Stomach (tissue), 9 donors: Measurements from ENCODE around the gene ZBTB45. TPM values are rescaled to one million over a fixed set of nuclear protein-coding genes. Genes with fewer than 3 reads are reported as not detected.
"Not testable (repeated sequence)": the region's sequence is repeated elsewhere in the genome, so short reads cannot be mapped to it uniquely, and the experiment has no call there.

Experiments used
- DNase-seq, 2 donors: peaks; one replicate each; pipeline versions ENCODE4 v3.0.0 to v3.0.0-alpha.2; 2013 to 2019
- H3K27ac ChIP-seq, 5 donors: fragments of 200-600 bp in 4 of 5; sonication (generic) in 4 of 5; one replicate each; pipeline ENCODE4 v1.5.1; 2013 to 2019; ENCODE audit warnings: mild to moderate bottlenecking in 1 of 5, moderate library complexity in 1 of 5
- H3K27me3 ChIP-seq, 3 donors: fragments of 200-600 bp; sonication (generic); one replicate each; pipeline ENCODE4 v1.5.1; 2017 to 2019; ENCODE audit warnings: mixed run types in 1 of 3
- H3K36me3 ChIP-seq, 4 donors: fragments of 200-600 bp; sonication (generic); 1 replicate in 3 of 4; 2 replicates in 1 of 4; pipeline ENCODE4 v1.5.1; 2016 to 2019
- H3K4me1 ChIP-seq, 4 donors: fragments of 200-600 bp; sonication (generic); one replicate each; pipeline ENCODE4 v1.5.1; 2016 to 2019
- H3K4me3 ChIP-seq, 4 donors: fragments of 200-600 bp; sonication (generic) in 3 of 4; one replicate each; pipeline ENCODE4 v1.5.1; 2016 to 2019; ENCODE audit warnings: mild to moderate bottlenecking in 1 of 4
- H3K9me3 ChIP-seq, 4 donors: fragments of 200-600 bp; sonication (generic); one replicate each; pipeline ENCODE4 v1.5.1; 2016 to 2019
- CTCF ChIP-seq, 7 experiments: fragments of 450-650 bp in 4 of 7; fragments of 200-600 bp in 3 of 7; sonication (generic) in 3 of 7; IDR thresholded peaks; one replicate each; pipeline ENCODE4 v1.5.1; 2016 to 2019; ENCODE audit warnings: antibody characterized with exemption in 7 of 7, control low read depth in 2 of 7, mild to moderate bottlenecking in 1 of 7
- EP300 ChIP-seq: sonication (generic); formaldehyde crosslinking; IDR thresholded peaks from one replicate; pipeline ENCODE4 v1.6.1; 2017; ENCODE audit warnings: antibody characterized with exemption
- POLR2A ChIP-seq, 4 donors: fragments of 450-650 bp; IDR thresholded peaks; one replicate each; pipeline ENCODE4 v1.6.1; 2016; ENCODE audit warnings: antibody characterized with exemption in 4 of 4, control low read depth in 2 of 4, mild to moderate bottlenecking in 1 of 4, moderate library complexity in 1 of 4
- POLR2AphosphoS5 ChIP-seq, 3 donors: sonication (generic); formaldehyde crosslinking; IDR thresholded peaks; one replicate each; pipeline ENCODE4 v1.6.1; 2016; ENCODE audit warnings: antibody characterized with exemption in 3 of 3
- WGBS, 5 donors: extraction: QIAGEN DNeasy Blood & Tissue Kit in 3 of 5; methylation state at CpG; one replicate each; pipeline versions ENCODE4 v1.1.5 to v1.1.7; 2013 to 2018; 5-methylcytosine and 5-hydroxymethylcytosine counted together
- intact Hi-C: fragments of 100-400 bp; cut with DNase I; formaldehyde crosslinking; loops from one replicate; pipeline ENCODE4 v1.15.1; 2023; ENCODE audit warnings: low total_unique reads
- polyA plus RNA-seq, 3 donors: library from polyadenylated mRNA; stranded (reverse); fragments of 200-250 nt; gene quantifications; one replicate each; pipeline ENCODE4 v1.2.3, GENCODE V29; 2013
- total RNA-seq, 5 donors: library from RNA; depleted of rRNA; stranded (reverse); fragments of >200 nt; gene quantifications; one replicate each; pipeline versions ENCODE4 v1.1.0 to v1.2.3, GENCODE V29; 2014 to 2016
- donor health status: healthy with polysubstance abuse.
- donor health status: Bipolar disorder and iron deficiency.
- donor health status: healthy.

Gene ZBTB45
- total and polyA plus RNA-seq, 8 donors = 2.4 to 49.0 (median 8.2) TPM; not detected in 1

GRCh38 chr19:58492265-58492664 is 27.3 kb downstream of the ZBTB45 start:
- 88 to 94% (median 91%) methylated on average over 14 of the region's 14 CpGs for WGBS, 5 donors
- no peak for DNase-seq
- intact Hi-C loops = no loop called here
- TF ChIP-seq POLR2AphosphoS5 (IDR thresholded peaks at IDR 0.05) (no peak), POLR2A (IDR thresholded peaks at IDR 0.05) (no peak)
- H3K4me1 ChIP-seq = no peaks in the 10 kb centered on the region
- no peak overlapping the region for H3K27ac ChIP-seq
- no peaks in the 10 kb centered on the region for H3K36me3 ChIP-seq
- H3K4me3 ChIP-seq = no peak overlapping the region
- no peaks in the 10 kb centered on the region for H3K9me3 ChIP-seq
- H3K27me3 ChIP-seq = no peaks in the 10 kb centered on the region

GRCh38 chr19:58491393-58491792 is 28.2 kb downstream of the ZBTB45 start:
- DNase-seq = no peak
- H3K4me3 ChIP-seq = no peak overlapping the region
- no peaks in the 10 kb centered on the region for H3K4me1 ChIP-seq
- TF ChIP-seq EP300 (no peak), CTCF (IDR thresholded peaks at IDR 0.05) (no peak), POLR2AphosphoS5 (IDR thresholded peaks at IDR 0.05) (no peak), POLR2A (IDR thresholded peaks at IDR 0.05) (no peak)
- intact Hi-C loops = no loop called here
- H3K27me3 ChIP-seq = no peaks in the 10 kb centered on the region
- WGBS, 5 donors = 72 to 91% (median 88%) methylated on average over 5 of the region's 5 CpGs
- no peaks in the 10 kb centered on the region for H3K9me3 ChIP-seq
- H3K27ac ChIP-seq = no peak overlapping the region
- H3K36me3 ChIP-seq = no peaks in the 10 kb centered on the region

- H3K4me3 ChIP-seq, intact Hi-C loops, H3K27me3 ChIP-seq, H3K27ac ChIP-seq, DNase-seq, H3K4me1 ChIP-seq, H3K9me3 ChIP-seq: not testable (repeated sequence)
- WGBS, 5 donors = 86 to 94% (median 91%) methylated on average over 5 of the region's 5 CpGs
- peaks cover 7 to 30% (median 25%) of the 10 kb centered on the region in 4 donors for H3K36me3 ChIP-seq
Measured at GRCh38 chr19:58484349-58484748, 35.3 kb downstream of the ZBTB45 start.

- Histone ChIP-seq H3K36me3 (peaks cover 7 to 36% (median 31%) of the 10 kb centered on the region in 4 donors), H3K4me3 (no peak overlapping the region), H3K4me1 (peaks cover 0 to 5% (median 0%) of the 10 kb centered on the region in 4 donors), H3K9me3 (no peaks in the 10 kb centered on the region), H3K27ac (no peak overlapping the region), H3K27me3 (no peaks in the 10 kb centered on the region)
- no peak for DNase-seq
- 62 to 88% (median 74%) methylated on average over 2 of the region's 2 CpGs for WGBS, 5 donors
- intact Hi-C loops = no loop called here
- TF ChIP-seq POLR2A (IDR thresholded peaks at IDR 0.05) (no peak), CTCF (IDR thresholded peaks at IDR 0.05) (no peak), EP300 (no peak), POLR2AphosphoS5 (IDR thresholded peaks at IDR 0.05) (no peak)
Measured at GRCh38 chr19:58483776-58484175, 35.8 kb downstream of the ZBTB45 start.

GRCh38 chr19:58482372-58482771 is 37.2 kb downstream of the ZBTB45 start:
- TF ChIP-seq CTCF (IDR thresholded peaks at IDR 0.05) (no peak), EP300 (no peak), POLR2A (IDR thresholded peaks at IDR 0.05) (no peak), POLR2AphosphoS5 (IDR thresholded peaks at IDR 0.05) (no peak)
- no peak for DNase-seq
- H3K9me3 ChIP-seq = no peaks in the 10 kb centered on the region

More at GRCh38 chr19:58482372-58482771, 37.2 kb downstream of the ZBTB45 start:
- Histone ChIP-seq H3K4me1 (peaks cover under 1 to 7% (median 4%) of the 10 kb centered on the region in 4 donors), H3K27me3 (no peaks in the 10 kb centered on the region), H3K36me3 (peaks cover 7 to 47% (median 40%) of the 10 kb centered on the region in 4 donors), H3K4me3 (no peak overlapping the region), H3K27ac (no peak overlapping the region)
- intact Hi-C loops = no loop called here
- WGBS, 5 donors = 86 to 89% (median 87%) methylated on average over 7 of the region's 7 CpGs
